ENCODE measurements around the gene SLC30A7.
A peak's percentile ranks its signal among the peaks of the same experiment; 100 is the strongest.
"Not testable (repeated sequence)": the region's sequence is repeated elsewhere in the genome, so short reads cannot be mapped to it uniquely, and the experiment has no call there.

Gene SLC30A7

GRCh38 chr1:100895540-100896480 lies at the start of gene SLC30A7:
Gene SLC30A7 (plus strand): TSS chr1:100896090. CDS start chr1:100896263, 173 bp downstream.
- peaks cover 5 to 18% of the 10 kb centered on the region in 2 donors for H3K36me3 ChIP-seq (ENCODE audit: control insufficient read depth in 1 of 2, insufficient read depth in 2 of 2, low read length in 2 of 2)
- H3K4me3 ChIP-seq (ENCODE audit: low read depth in 1 of 2, low read length in 2 of 2), result peak within 1 kb of the TSS; percentile 96 to 98
- no peaks in the 10 kb centered on the region for H3K9me3 ChIP-seq (ENCODE audit: control insufficient read depth in 1 of 2, low read length in 2 of 2)
- H3K27me3 ChIP-seq (ENCODE audit: control insufficient read depth in 1 of 2, insufficient read depth in 2 of 2, low read length in 2 of 2), result no peaks in the 10 kb centered on the region
- peak within 1 kb of the TSS; percentile 79 to 93 for H3K9ac ChIP-seq (ENCODE audit: low read depth in 1 of 2, low read length in 2 of 2)
- H3K4me1 ChIP-seq (ENCODE audit: control insufficient read depth in 1 of 2, insufficient read depth in 2 of 2, low read length in 2 of 2), result peaks cover 17 to 18% of the 10 kb centered on the region in 2 donors
- peak within 1 kb of the TSS; percentile 90 for H3K27ac ChIP-seq (ENCODE audit: low read depth, low read length)

GRCh38 chr1:100847361-100848082 lies 48.4 kb upstream of the SLC30A7 start:
- no peaks in the 10 kb centered on the region for H3K9me3 ChIP-seq (ENCODE audit: control insufficient read depth in 1 of 2, low read length in 2 of 2)
- peak overlapping the region in 1 of 2 donors; percentile 40 for H3K4me3 ChIP-seq (ENCODE audit: low read depth in 1 of 2, low read length in 2 of 2)
- H3K27me3 ChIP-seq (ENCODE audit: control insufficient read depth in 1 of 2, insufficient read depth in 2 of 2, low read length in 2 of 2), result no peaks in the 10 kb centered on the region
- no peak overlapping the region for H3K27ac ChIP-seq (ENCODE audit: low read depth, low read length)
- H3K9ac ChIP-seq (ENCODE audit: low read depth in 1 of 2, low read length in 2 of 2), result no peak overlapping the region
- no peaks in the 10 kb centered on the region for H3K4me1 ChIP-seq (ENCODE audit: control insufficient read depth in 1 of 2, insufficient read depth in 2 of 2, low read length in 2 of 2)
- H3K36me3 ChIP-seq (ENCODE audit: control insufficient read depth in 1 of 2, insufficient read depth in 2 of 2, low read length in 2 of 2), result no peaks in the 10 kb centered on the region

GRCh38 chr1:100851726-100852125 lies 44.2 kb upstream of the SLC30A7 start:
- H3K27me3 ChIP-seq (ENCODE audit: control insufficient read depth in 1 of 2, insufficient read depth in 2 of 2, low read length in 2 of 2), result no peaks in the 10 kb centered on the region
- no peak overlapping the region for H3K9ac ChIP-seq (ENCODE audit: low read depth in 1 of 2, low read length in 2 of 2)
- H3K36me3 ChIP-seq (ENCODE audit: control insufficient read depth in 1 of 2, insufficient read depth in 2 of 2, low read length in 2 of 2), result no peaks in the 10 kb centered on the region
- H3K4me1 ChIP-seq (ENCODE audit: control insufficient read depth in 1 of 2, insufficient read depth in 2 of 2, low read length in 2 of 2), result no peaks in the 10 kb centered on the region
- no peak overlapping the region for H3K4me3 ChIP-seq (ENCODE audit: low read depth in 1 of 2, low read length in 2 of 2)
- H3K9me3 ChIP-seq (ENCODE audit: control insufficient read depth in 1 of 2, low read length in 2 of 2), result no peaks in the 10 kb centered on the region
- H3K27ac ChIP-seq (ENCODE audit: low read depth, low read length), result no peak overlapping the region

- Histone ChIP-seq H3K4me3 (ENCODE audit: low read depth in 1 of 2, low read length in 2 of 2) (no peak overlapping the region), H3K9ac (ENCODE audit: low read depth in 1 of 2, low read length in 2 of 2) (no peak overlapping the region), H3K9me3 (ENCODE audit: control insufficient read depth in 1 of 2, low read length in 2 of 2) (no peaks in the 10 kb centered on the region)
Observed at GRCh38 chr1:100852976-100853375, 42.9 kb upstream of the SLC30A7 start.

GRCh38 chr1:100855116-100855515 lies 40.8 kb upstream of the SLC30A7 start:
- not testable (repeated sequence) for H3K4me1 ChIP-seq (ENCODE audit: control insufficient read depth in 1 of 2, insufficient read depth in 2 of 2, low read length in 2 of 2); H3K36me3 ChIP-seq (ENCODE audit: control insufficient read depth in 1 of 2, insufficient read depth in 2 of 2, low read length in 2 of 2); H3K9me3 ChIP-seq (ENCODE audit: control insufficient read depth in 1 of 2, low read length in 2 of 2); H3K27me3 ChIP-seq (ENCODE audit: control insufficient read depth in 1 of 2, insufficient read depth in 2 of 2, low read length in 2 of 2); H3K9ac ChIP-seq (ENCODE audit: low read depth in 1 of 2, low read length in 2 of 2); H3K4me3 ChIP-seq (ENCODE audit: low read depth in 1 of 2, low read length in 2 of 2); H3K27ac ChIP-seq (ENCODE audit: low read depth, low read length)

More at GRCh38 chr1:100852976-100853375, 42.9 kb upstream of the SLC30A7 start:
- Histone ChIP-seq H3K4me1 (ENCODE audit: control insufficient read depth in 1 of 2, insufficient read depth in 2 of 2, low read length in 2 of 2) (no peaks in the 10 kb centered on the region), H3K27me3 (ENCODE audit: control insufficient read depth in 1 of 2, insufficient read depth in 2 of 2, low read length in 2 of 2) (no peaks in the 10 kb centered on the region), H3K27ac (ENCODE audit: low read depth, low read length) (no peak overlapping the region), H3K36me3 (ENCODE audit: control insufficient read depth in 1 of 2, insufficient read depth in 2 of 2, low read length in 2 of 2) (no peaks in the 10 kb centered on the region)

- Histone ChIP-seq H3K4me1 (ENCODE audit: control insufficient read depth in 1 of 2, insufficient read depth in 2 of 2, low read length in 2 of 2) (no peaks in the 10 kb centered on the region), H3K4me3 (ENCODE audit: low read depth in 1 of 2, low read length in 2 of 2) (no peak overlapping the region), H3K36me3 (ENCODE audit: control insufficient read depth in 1 of 2, insufficient read depth in 2 of 2, low read length in 2 of 2) (no peaks in the 10 kb centered on the region), H3K9ac (ENCODE audit: low read depth in 1 of 2, low read length in 2 of 2) (no peak overlapping the region), H3K9me3 (ENCODE audit: control insufficient read depth in 1 of 2, low read length in 2 of 2) (no peaks in the 10 kb centered on the region), H3K27ac (ENCODE audit: low read depth, low read length) (no peak overlapping the region), H3K27me3 (ENCODE audit: control insufficient read depth in 1 of 2, insufficient read depth in 2 of 2, low read length in 2 of 2) (no peaks in the 10 kb centered on the region)
Observed at GRCh38 chr1:100860397-100860991, 35.4 kb upstream of the SLC30A7 start.

GRCh38 chr1:100861379-100861778 lies 34.5 kb upstream of the SLC30A7 start:
- no peaks in the 10 kb centered on the region for H3K27me3 ChIP-seq (ENCODE audit: control insufficient read depth in 1 of 2, insufficient read depth in 2 of 2, low read length in 2 of 2)
- no peak overlapping the region for H3K27ac ChIP-seq (ENCODE audit: low read depth, low read length)
- H3K4me1 ChIP-seq (ENCODE audit: control insufficient read depth in 1 of 2, insufficient read depth in 2 of 2, low read length in 2 of 2), result no peaks in the 10 kb centered on the region
- H3K4me3 ChIP-seq (ENCODE audit: low read depth in 1 of 2, low read length in 2 of 2), result no peak overlapping the region
- no peak overlapping the region for H3K9ac ChIP-seq (ENCODE audit: low read depth in 1 of 2, low read length in 2 of 2)
- no peaks in the 10 kb centered on the region for H3K36me3 ChIP-seq (ENCODE audit: control insufficient read depth in 1 of 2, insufficient read depth in 2 of 2, low read length in 2 of 2)
- H3K9me3 ChIP-seq (ENCODE audit: control insufficient read depth in 1 of 2, low read length in 2 of 2), result no peaks in the 10 kb centered on the region

- H3K9me3 ChIP-seq (ENCODE audit: control insufficient read depth in 1 of 2, low read length in 2 of 2), result no peaks in the 10 kb centered on the region
- H3K9ac ChIP-seq (ENCODE audit: low read depth in 1 of 2, low read length in 2 of 2), result no peak overlapping the region
- no peak overlapping the region for H3K27ac ChIP-seq (ENCODE audit: low read depth, low read length)
- H3K4me1 ChIP-seq (ENCODE audit: control insufficient read depth in 1 of 2, insufficient read depth in 2 of 2, low read length in 2 of 2), result no peaks in the 10 kb centered on the region
- H3K36me3 ChIP-seq (ENCODE audit: control insufficient read depth in 1 of 2, insufficient read depth in 2 of 2, low read length in 2 of 2), result no peaks in the 10 kb centered on the region
- H3K4me3 ChIP-seq (ENCODE audit: low read depth in 1 of 2, low read length in 2 of 2), result no peak overlapping the region
- H3K27me3 ChIP-seq (ENCODE audit: control insufficient read depth in 1 of 2, insufficient read depth in 2 of 2, low read length in 2 of 2), result no peaks in the 10 kb centered on the region
Observed at GRCh38 chr1:100862591-100862990, 33.3 kb upstream of the SLC30A7 start.

GRCh38 chr1:100866041-100866900 lies 29.6 kb upstream of the SLC30A7 start:
- Histone ChIP-seq H3K9me3 (ENCODE audit: control insufficient read depth in 1 of 2, low read length in 2 of 2) (no peaks in the 10 kb centered on the region), H3K9ac (ENCODE audit: low read depth in 1 of 2, low read length in 2 of 2) (no peak overlapping the region), H3K4me3 (ENCODE audit: low read depth in 1 of 2, low read length in 2 of 2) (no peak overlapping the region), H3K4me1 (ENCODE audit: control insufficient read depth in 1 of 2, insufficient read depth in 2 of 2, low read length in 2 of 2) (no peaks in the 10 kb centered on the region), H3K36me3 (ENCODE audit: control insufficient read depth in 1 of 2, insufficient read depth in 2 of 2, low read length in 2 of 2) (no peaks in the 10 kb centered on the region), H3K27me3 (ENCODE audit: control insufficient read depth in 1 of 2, insufficient read depth in 2 of 2, low read length in 2 of 2) (no peaks in the 10 kb centered on the region), H3K27ac (ENCODE audit: low read depth, low read length) (no peak overlapping the region)
